ENCODE results near the gene KRT6A. TPM values are rescaled to one million over a fixed set of nuclear protein-coding genes. Genes with fewer than 3 reads are reported as not detected.
A peak's percentile ranks its signal among the peaks of the same experiment; 100 is the strongest.

The KRT6A gene
- polyA plus RNA-seq, 1 donor (not counting 4 experiments of a cell fraction or from before 2014, with no cell fraction given), result 12,338 TPM

GRCh38 chr12:52486166-52487105 is 6.6 kb downstream of the KRT6A start:
- DNase-seq (ENCODE audit: low read depth, low spot score) (no peak), FAIRE-seq (peak; percentile 81)
- Histone ChIP-seq H3K4me1 (ENCODE audit: control insufficient read depth, extremely low read depth, insufficient read depth, low read length) (no peaks in the 10 kb centered on the region), H3K4me2 (ENCODE audit: control insufficient read depth, extremely low read depth, insufficient read depth, low read depth, low read length) (no peak overlapping the region), H3K79me2 (ENCODE audit: control insufficient read depth, insufficient read depth, low read length) (peaks cover 4% of the 10 kb centered on the region), H3K36me3 (ENCODE audit: control insufficient read depth in 2 of 2, extremely low read depth in 1 of 2, insufficient read depth in 2 of 2, low read length in 2 of 2) (peaks cover 11 to 24% of the 10 kb centered on the region in 2 experiments), H2AFZ (ENCODE audit: control insufficient read depth, low read length) (no peak overlapping the region), H3K9ac (ENCODE audit: control insufficient read depth, extremely low read depth, insufficient read depth, low read length) (no peak overlapping the region), H3K4me3 (ENCODE audit: control insufficient read depth in 2 of 3, extremely low read depth in 1 of 3, insufficient read depth in 2 of 3, low read depth in 1 of 3, low read length in 3 of 3) (no peak overlapping the region), H3K9me3 (ENCODE audit: control insufficient read depth, low read depth, low read length) (no peaks in the 10 kb centered on the region), H4K20me1 (ENCODE audit: control insufficient read depth, extremely low read depth, insufficient read depth, low read length) (peaks cover 22% of the 10 kb centered on the region), H3K9me1 (ENCODE audit: control insufficient read depth, extremely low read depth, insufficient read depth, low read length) (no peaks in the 10 kb centered on the region), H3K27ac (ENCODE audit: control insufficient read depth, insufficient read depth, low read length) (no peak overlapping the region), H3K27me3 (ENCODE audit: control insufficient read depth, extremely low read depth, insufficient read depth, low read length) (no peaks in the 10 kb centered on the region)
- TF ChIP-seq EZH2 (IDR thresholded peaks at IDR 0.05; ENCODE audit: low read length) (no peak), CTCF (optimal IDR thresholded peaks at IDR 0.05 in 1 of 3, IDR thresholded peaks at IDR 0.05 in 1 of 3, conservative IDR thresholded peaks at IDR 0.05 in 1 of 3; ENCODE audit: extremely low read depth in 1 of 3, insufficient read depth in 2 of 3, low read length in 3 of 3) (no peak)
- dilution Hi-C loops (cut with MboI; ENCODE audit: extremely low pct_ligation_motif_present, low sequenced_read_pairs), result no loop called here

GRCh38 chr12:52480073-52480472 is 13.0 kb downstream of the KRT6A start:
- no peaks in the 10 kb centered on the region for H3K9me1 ChIP-seq (ENCODE audit: control insufficient read depth, extremely low read depth, insufficient read depth, low read length)
- H3K79me2 ChIP-seq (ENCODE audit: control insufficient read depth, insufficient read depth, low read length), result no peaks in the 10 kb centered on the region
- no peak overlapping the region for H3K4me2 ChIP-seq (ENCODE audit: control insufficient read depth, extremely low read depth, insufficient read depth, low read depth, low read length)
- FAIRE-seq (no peak), DNase-seq (ENCODE audit: low read depth, low spot score) (no peak)
- H3K27me3 ChIP-seq (ENCODE audit: control insufficient read depth, extremely low read depth, insufficient read depth, low read length), result no peaks in the 10 kb centered on the region
- no peak overlapping the region for H3K27ac ChIP-seq (ENCODE audit: control insufficient read depth, insufficient read depth, low read length)
- dilution Hi-C loops (cut with MboI; ENCODE audit: extremely low pct_ligation_motif_present, low sequenced_read_pairs), result no loop called here
- H2AFZ ChIP-seq (ENCODE audit: control insufficient read depth, low read length), result no peak overlapping the region
- no peaks in the 10 kb centered on the region for H3K36me3 ChIP-seq (ENCODE audit: control insufficient read depth in 2 of 2, extremely low read depth in 1 of 2, insufficient read depth in 2 of 2, low read length in 2 of 2)
- H3K4me3 ChIP-seq (ENCODE audit: control insufficient read depth in 2 of 3, extremely low read depth in 1 of 3, insufficient read depth in 2 of 3, low read depth in 1 of 3, low read length in 3 of 3), result no peak overlapping the region
- no peaks in the 10 kb centered on the region for H4K20me1 ChIP-seq (ENCODE audit: control insufficient read depth, extremely low read depth, insufficient read depth, low read length)
- H3K9ac ChIP-seq (ENCODE audit: control insufficient read depth, extremely low read depth, insufficient read depth, low read length), result no peak overlapping the region
- no peak for TF ChIP-seq CTCF (optimal IDR thresholded peaks at IDR 0.05 in 1 of 3, IDR thresholded peaks at IDR 0.05 in 1 of 3, conservative IDR thresholded peaks at IDR 0.05 in 1 of 3; ENCODE audit: extremely low read depth in 1 of 3, insufficient read depth in 2 of 3, low read length in 3 of 3)
- no peak for TF ChIP-seq EZH2 (IDR thresholded peaks at IDR 0.05; ENCODE audit: low read length)
- no peaks in the 10 kb centered on the region for H3K4me1 ChIP-seq (ENCODE audit: control insufficient read depth, extremely low read depth, insufficient read depth, low read length)
- H3K9me3 ChIP-seq (ENCODE audit: control insufficient read depth, low read depth, low read length), result no peaks in the 10 kb centered on the region

Data from keratinocyte (primary cell).